COR-L47 (cell line): Measurements from ENCODE around the gene ATP6V1C2.

Experiments
- DNase-seq: peaks from one replicate; lab custom pipeline; 2025; lab: John Stamatoyannopoulos, UW

Gene ATP6V1C2

GRCh38 chr2:10732924-10733565 is 11.6 kb downstream of the ATP6V1C2 start:
- no peak for DNase-seq

- DNase-seq, result no peak
These were observed 12.1 kb downstream of the ATP6V1C2 start for GRCh38 chr2:10733566-10733925.

DNA sequence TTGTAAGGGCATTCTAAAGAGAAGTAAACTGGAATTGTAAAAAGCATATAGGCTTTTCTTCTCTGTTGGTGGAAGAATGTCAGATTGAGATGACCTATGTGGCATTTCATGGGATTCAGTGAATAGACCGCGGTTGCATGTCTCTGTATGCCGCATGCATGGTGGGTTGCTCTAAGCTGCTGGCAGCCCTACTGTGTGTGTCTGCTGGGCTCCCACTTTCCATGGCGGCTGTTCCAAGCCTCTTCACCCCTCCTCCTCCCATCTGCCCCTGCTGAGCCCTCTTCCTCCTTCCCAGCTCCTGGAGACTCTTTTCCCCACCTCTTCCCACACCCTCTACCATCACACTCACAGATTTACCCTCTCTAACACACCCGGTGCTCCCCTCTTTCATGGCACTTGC is 12.6 kb downstream of the ATP6V1C2 start:
- no peak for DNase-seq

GRCh38 chr2:10738192-10738591 is 16.8 kb downstream of the ATP6V1C2 start:
- no peak for DNase-seq

- DNase-seq, result no peak
These were observed 18.8 kb downstream of the ATP6V1C2 start for GRCh38 chr2:10740226-10740625.

DNA sequence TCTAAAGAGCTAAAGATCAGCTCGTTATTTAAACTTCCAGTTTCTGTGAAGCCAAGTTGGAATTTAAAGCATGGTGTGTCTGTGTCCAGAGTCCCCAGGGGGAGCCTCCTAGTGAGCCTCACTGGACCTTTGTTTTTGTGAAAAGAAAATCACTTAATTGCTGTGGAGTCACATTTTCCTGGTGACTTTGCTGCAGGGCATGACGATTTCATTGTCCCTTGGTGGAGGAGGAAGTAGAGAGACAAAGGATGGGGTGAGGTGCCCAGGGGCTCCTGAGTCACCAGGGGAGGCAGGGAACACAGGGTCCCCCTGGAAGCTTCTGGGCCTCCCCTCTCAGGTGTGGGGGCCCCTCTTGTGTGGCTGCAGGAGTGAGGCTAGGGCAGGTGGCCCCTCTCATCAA is 19.7 kb downstream of the ATP6V1C2 start:
- DNase-seq, result peak; percentile 66

- no peak for DNase-seq
These were observed 21.2 kb downstream of the ATP6V1C2 start for GRCh38 chr2:10742666-10743065.

DNA sequence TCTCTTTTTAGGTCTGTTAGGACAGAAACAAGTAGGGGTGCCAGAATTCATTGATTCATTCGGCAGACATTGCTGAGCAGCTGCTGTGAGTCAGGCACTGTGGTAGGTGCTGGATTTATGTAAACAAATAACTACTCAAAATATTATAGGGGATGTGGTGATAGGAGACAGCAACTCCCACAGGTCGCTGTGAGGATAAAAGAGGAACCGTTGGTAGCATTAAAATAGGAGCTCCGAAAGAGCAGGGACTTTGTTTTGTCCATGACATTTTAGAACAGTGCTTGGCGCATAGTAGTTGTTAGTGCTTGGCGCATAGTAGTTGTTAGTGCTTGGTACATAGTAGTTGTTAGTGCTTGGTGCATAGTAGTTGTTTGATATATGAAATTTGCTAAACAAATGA is 29.2 kb downstream of the ATP6V1C2 start:
- no peak for DNase-seq

GRCh38 chr2:10752236-10752635 is 30.8 kb downstream of the ATP6V1C2 start:
- no peak for DNase-seq

DNA sequence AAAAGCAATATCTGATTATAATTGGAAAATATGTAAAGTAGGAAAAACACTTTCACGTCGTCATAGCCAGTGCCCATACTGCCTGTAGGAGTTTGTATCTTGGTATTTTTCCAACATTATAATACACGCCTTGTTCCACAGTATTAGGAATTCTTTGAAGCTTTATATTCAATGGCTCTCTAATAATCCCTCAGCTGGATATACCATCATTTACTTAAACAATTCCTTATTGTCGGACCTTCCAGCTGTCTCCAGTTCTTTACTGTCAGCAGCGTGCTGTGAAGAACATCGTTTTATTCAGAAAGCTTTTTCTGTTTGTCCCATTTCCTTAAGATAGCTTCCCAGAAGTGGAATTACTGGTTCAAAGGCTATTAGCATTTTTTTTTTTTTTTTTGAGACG is 31.7 kb downstream of the ATP6V1C2 start:
- DNase-seq, result no peak

- DNase-seq, result no peak
These were observed 32.4 kb downstream of the ATP6V1C2 start for GRCh38 chr2:10753876-10754275.

- no peak for DNase-seq
These were observed 34.2 kb downstream of the ATP6V1C2 start for GRCh38 chr2:10755621-10756020.

GRCh38 chr2:10757814-10758286 is 36.4 kb downstream of the ATP6V1C2 start:
- no peak for DNase-seq

DNA sequence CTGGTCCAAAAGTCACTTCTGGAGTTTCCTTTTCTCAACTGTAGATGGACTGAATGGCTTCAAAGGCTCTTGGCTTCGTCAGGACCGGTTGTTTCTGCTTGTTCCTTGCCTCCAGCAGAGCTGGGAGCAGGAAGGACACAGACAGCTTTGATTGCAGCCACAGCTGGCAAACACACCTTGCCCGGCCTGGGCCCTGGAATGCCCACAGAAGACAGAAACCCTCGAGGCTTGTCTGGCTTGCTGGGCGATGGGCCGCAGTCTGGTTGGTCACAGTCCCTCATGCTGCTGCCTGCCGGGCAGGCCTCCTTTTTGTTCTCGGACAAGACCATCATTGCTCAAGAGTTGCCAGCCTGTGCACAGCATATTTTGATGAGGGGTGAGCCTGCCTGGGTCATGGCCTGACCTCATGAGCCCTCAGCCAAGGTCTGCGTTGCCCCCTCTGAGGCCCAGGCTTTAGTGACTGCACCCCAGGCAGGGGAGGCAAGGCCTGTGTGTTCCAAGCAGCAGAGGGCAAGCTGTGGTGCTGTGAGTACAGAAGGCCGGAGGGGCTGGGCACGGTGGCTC is 37.8 kb downstream of the ATP6V1C2 start:
- DNase-seq, result no peak

DNA sequence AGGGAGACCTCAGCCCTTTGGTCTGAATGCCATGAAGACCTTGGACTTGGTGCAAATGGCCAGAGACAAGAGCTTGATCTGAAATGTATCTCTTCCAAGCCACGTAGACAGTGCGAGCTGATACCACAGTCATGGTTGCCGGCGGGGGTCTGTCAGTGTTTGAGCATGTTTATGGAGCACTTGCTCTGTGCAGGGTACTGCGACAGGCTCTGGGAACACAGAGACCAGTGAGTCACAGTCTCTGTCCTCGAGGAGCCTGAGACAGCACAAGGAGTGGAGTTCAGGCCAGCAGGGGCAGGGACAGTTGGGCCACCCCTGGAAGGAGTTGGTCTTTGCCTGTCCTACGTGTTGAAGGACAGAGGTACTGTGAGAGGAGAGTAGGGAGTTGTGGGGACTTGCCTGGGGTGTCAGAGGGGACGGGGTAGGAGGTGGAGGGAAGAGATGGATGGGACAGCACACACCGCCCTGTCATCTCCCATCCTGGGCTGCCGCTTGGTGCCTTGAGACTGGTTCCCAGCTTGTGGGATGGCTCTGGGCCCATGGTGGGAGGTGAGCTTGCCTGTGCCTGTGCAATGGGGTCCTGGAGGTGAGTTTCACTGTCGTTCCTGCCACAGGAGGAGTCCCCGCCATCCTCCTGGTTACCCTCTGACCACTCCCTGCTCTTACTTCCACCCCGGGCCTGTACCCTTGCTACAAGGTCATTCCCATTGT is 39.5 kb downstream of the ATP6V1C2 start:
- no peak for DNase-seq

DNA sequence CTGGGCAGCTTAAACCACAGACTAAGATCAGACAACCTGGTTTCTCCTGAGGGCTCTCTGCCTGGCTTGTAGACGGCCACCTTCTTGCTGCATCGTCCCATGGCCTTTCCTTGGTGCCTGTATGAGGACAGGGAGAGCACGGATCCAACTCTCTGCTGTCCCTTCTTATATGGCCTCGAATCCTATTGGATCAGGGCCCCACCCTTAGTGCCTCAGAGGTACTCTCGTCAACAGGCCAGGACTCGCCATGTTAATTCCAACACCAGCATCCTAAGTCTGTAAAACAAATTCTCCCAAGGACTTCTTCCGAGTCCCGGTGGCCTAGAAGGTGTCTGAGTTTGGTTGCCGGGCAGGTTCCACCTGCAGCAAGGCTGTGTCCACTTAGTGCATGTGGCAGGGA is 40.2 kb downstream of the ATP6V1C2 start:
- DNase-seq, result no peak

- no peak for DNase-seq
These were observed 41.4 kb downstream of the ATP6V1C2 start for GRCh38 chr2:10762651-10763460.

DNA sequence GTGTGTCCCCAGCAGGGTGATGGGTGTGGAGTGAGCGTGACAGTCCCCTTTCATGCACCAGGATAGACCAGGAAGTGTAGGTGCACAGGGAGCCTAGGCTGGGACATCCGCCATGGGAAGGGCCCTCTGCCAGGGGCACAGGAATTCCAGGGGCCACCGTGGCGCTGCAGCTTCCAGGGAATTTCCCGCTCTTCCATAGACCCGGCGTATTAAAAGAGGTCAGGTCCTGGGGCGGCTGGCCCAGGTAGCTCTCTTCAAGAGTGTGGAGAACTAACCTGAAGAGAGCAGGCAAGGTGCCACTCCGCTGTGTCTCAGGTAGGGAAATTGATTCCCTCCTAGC is 42.0 kb downstream of the ATP6V1C2 start:
- no peak for DNase-seq

GRCh38 chr2:10764096-10764785 is 42.8 kb downstream of the ATP6V1C2 start:
- DNase-seq, result no peak

DNA sequence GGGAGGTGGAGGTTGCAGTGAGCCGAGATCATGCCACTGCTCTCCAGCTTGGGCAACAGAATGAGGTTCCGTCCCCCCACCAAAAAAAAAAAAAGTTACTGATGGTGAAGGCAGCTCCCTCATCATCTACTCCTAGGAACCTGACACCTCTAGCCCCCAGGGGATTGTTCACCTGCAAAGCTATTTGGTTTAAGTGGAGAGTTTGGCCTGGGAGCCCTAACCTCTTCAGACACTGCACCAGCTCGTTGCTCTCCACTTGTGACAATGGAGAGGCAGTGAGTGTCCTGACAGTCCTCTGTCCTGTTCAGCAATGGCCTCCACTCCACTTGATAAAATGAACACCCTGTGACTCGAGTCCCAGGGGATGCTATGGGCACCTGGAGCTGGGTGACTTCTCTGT is 43.5 kb downstream of the ATP6V1C2 start:
- DNase-seq, result no peak

GRCh38 chr2:10765461-10765860 is 44.0 kb downstream of the ATP6V1C2 start:
- DNase-seq, result no peak

DNA sequence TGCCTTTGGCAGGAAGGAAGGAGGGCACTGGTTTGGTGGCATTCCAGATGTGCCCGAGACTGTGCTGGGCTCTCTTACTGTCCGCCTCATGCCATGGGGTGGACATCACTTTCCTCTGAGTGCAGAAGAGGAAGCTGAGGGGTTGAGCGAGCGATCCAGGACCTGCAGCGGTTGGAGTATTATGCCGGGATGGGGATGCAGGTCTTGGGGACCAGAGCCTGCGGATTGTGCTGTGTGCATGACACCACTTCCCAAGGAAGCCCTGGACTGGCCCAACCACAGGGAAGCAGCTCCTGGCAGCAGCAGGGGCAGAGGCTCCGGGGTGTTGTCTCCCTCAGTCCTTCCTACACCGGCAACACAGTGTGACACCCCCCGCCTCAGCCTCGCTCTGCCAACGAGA is 44.5 kb downstream of the ATP6V1C2 start:
- DNase-seq, result no peak
